Amniotic epithelial cell (primary cell): ENCODE measurements around the gene NOVA1.
A peak's percentile ranks its signal among the peaks of the same experiment; 100 is the strongest.
"Not testable (repeated sequence)": the region's sequence is repeated elsewhere in the genome, so short reads cannot be mapped to it uniquely, and the experiment has no call there.

Experiments used
- DNase-seq: peaks from one replicate; pipeline ENCODE4 v3.0.0-alpha.2; 2010; ENCODE audit warnings: low read depth

Gene NOVA1

GRCh38 chr14:26597589-26598080, at the start of gene NOVA1:
Gene NOVA1, minus strand, starts transcription at chr14:26598033. Its CDS starts 597 bp downstream, at chr14:26597436.
- DNase-seq = no peak

GRCh38 chr14:26645057-26645456, 47.2 kb upstream of the NOVA1 start:
- not testable (repeated sequence) for DNase-seq

- DNase-seq = no peak
These were observed 38.7 kb upstream of the NOVA1 start for GRCh38 chr14:26636561-26636960.

GRCh38 chr14:26634946-26635345, 37.1 kb upstream of the NOVA1 start:
- not testable (repeated sequence) for DNase-seq

- DNase-seq = no peak
These were observed 28.4 kb upstream of the NOVA1 start for GRCh38 chr14:26626256-26626655.

GRCh38 chr14:26622611-26623010, 24.8 kb upstream of the NOVA1 start:
- no peak for DNase-seq

- no peak for DNase-seq
These were observed 24.2 kb upstream of the NOVA1 start for GRCh38 chr14:26621807-26622560.

GRCh38 chr14:26621364-26621763, 23.5 kb upstream of the NOVA1 start:
- no peak for DNase-seq

- no peak for DNase-seq
These were observed 13.4 kb upstream of the NOVA1 start for GRCh38 chr14:26611259-26611658.

- no peak for DNase-seq
These were observed 9.0 kb upstream of the NOVA1 start for GRCh38 chr14:26606729-26607312.

- no peak for DNase-seq
These were observed 7.8 kb upstream of the NOVA1 start for GRCh38 chr14:26605602-26606001.

- DNase-seq = no peak
These were observed 5.1 kb upstream of the NOVA1 start for GRCh38 chr14:26602902-26603301.

- DNase-seq = no peak
These were observed 4.0 kb upstream of the NOVA1 start for GRCh38 chr14:26601856-26602255.

GRCh38 chr14:26599291-26599690, 1.5 kb upstream of the NOVA1 start:
- DNase-seq = no peak

- no peak for DNase-seq
These were observed 869 bp upstream of the NOVA1 start for GRCh38 chr14:26598672-26599131.

GRCh38 chr14:26598081-26598671, 343 bp upstream of the NOVA1 start:
- peak; percentile 57 for DNase-seq

- peak; percentile 1 for DNase-seq
These were observed 703 bp downstream of the NOVA1 start for GRCh38 chr14:26597071-26597588.

GRCh38 chr14:26596543-26597061, 1.2 kb downstream of the NOVA1 start:
- no peak for DNase-seq

GRCh38 chr14:26595926-26596542, 1.8 kb downstream of the NOVA1 start:
- DNase-seq = no peak

- DNase-seq = no peak
These were observed 2.9 kb downstream of the NOVA1 start for GRCh38 chr14:26594756-26595545.

GRCh38 chr14:26594148-26594547, 3.7 kb downstream of the NOVA1 start:
- DNase-seq = no peak
